ENCODE measurements around the gene MR1. TPM values are rescaled to one million over a fixed set of nuclear protein-coding genes. Genes with fewer than 3 reads are reported as not detected.

The MR1 gene
- total and polyA plus RNA-seq, 9 of the 15 experiments (the other 6 are each of a cell fraction or from before 2014, with no cell fraction given): 9.7 to 21.7 (median 15.6) TPM

GRCh38 chr1:181104042-181104789, 70.4 kb downstream of the MR1 start (continued):
- TF ChIP-seq ZBTB9 (CRISPR knock-in tag; IDR thresholded peaks at IDR 0.05) (no peak), SP2 (IDR thresholded peaks at IDR 0.05; ENCODE audit: extremely low read depth, low read depth, low read length, poor library complexity, severe bottlenecking) (no peak), SMARCA5 (IDR thresholded peaks at IDR 0.05) (no peak), ZFPM2 (CRISPR knock-in tag; IDR thresholded peaks at IDR 0.05) (peak; percentile 20; the same call in 1 of the 2 replicates), ZNF449 (CRISPR knock-in tag; IDR thresholded peaks at IDR 0.05) (no peak), MAFG (tag; conservative IDR thresholded peaks at IDR 0.05) (no peak), BRD9 (IDR thresholded peaks at IDR 0.05; ENCODE audit: low read depth, partially characterized antibody) (no peak), MBD1 (CRISPR knock-in tag; IDR thresholded peaks at IDR 0.05) (no peak)
